Spleen (tissue), 11 donors: ENCODE measurements around the gene PAX2. TPM values are rescaled to one million over a fixed set of nuclear protein-coding genes. Genes with fewer than 3 reads are reported as not detected.

Experiments
- DNase-seq: peaks from one replicate; pipeline ENCODE4 v3.0.0-alpha.2; 2020
- H3K27ac ChIP-seq, 8 donors: fragments of 200-600 bp; sonication (generic) in 7 of 8; 1 replicate in 4 of 8; 2 replicates in 4 of 8; pipeline versions ENCODE4 v1.5.0 to v1.8.0; 2016 to 2021; ENCODE audit warnings: inconsistent platforms in 4 of 8, mild to moderate bottlenecking in 4 of 8, moderate library complexity in 1 of 8
- H3K27me3 ChIP-seq, 7 donors: fragments of 200-600 bp; sonication (generic) in 6 of 7; replicated peaks in 1 of 7; 1 replicate in 4 of 7; 2 replicates in 3 of 7; pipeline versions ENCODE4 v1.5.0 to v1.8.0; 2016 to 2021; ENCODE audit warnings: inconsistent platforms in 3 of 7, mild to moderate bottlenecking in 1 of 7
- H3K36me3 ChIP-seq, 6 donors: fragments of 200-600 bp; sonication (generic) in 5 of 6; 1 replicate in 4 of 6; 2 replicates in 2 of 6; pipeline versions ENCODE4 v1.5.0 to v1.8.0; 2016 to 2021; ENCODE audit warnings: inconsistent platforms in 2 of 6
- H3K4me1 ChIP-seq, 6 donors: fragments of 200-600 bp; sonication (generic) in 5 of 6; 1 replicate in 3 of 6; 2 replicates in 3 of 6; pipeline versions ENCODE4 v1.5.0 to v1.8.0; 2016 to 2021; ENCODE audit warnings: inconsistent platforms in 3 of 6
- H3K4me3 ChIP-seq, 8 donors: fragments of 200-600 bp; sonication (generic) in 7 of 8; 1 replicate in 4 of 8; 2 replicates in 4 of 8; pipeline versions ENCODE4 v1.5.0 to v1.8.0; 2016 to 2021; ENCODE audit warnings: inconsistent platforms in 4 of 8, mild to moderate bottlenecking in 4 of 8, moderate library complexity in 2 of 8
- H3K9me3 ChIP-seq, 8 donors: fragments of 200-600 bp; sonication (generic) in 7 of 8; 1 replicate in 4 of 8; 2 replicates in 4 of 8; pipeline versions ENCODE4 v1.5.0 to v1.8.0; 2016 to 2021; ENCODE audit warnings: inconsistent platforms in 4 of 8
- POLR2A ChIP-seq, 3 donors: fragments of 450-650 bp; IDR thresholded peaks; one replicate each; pipeline ENCODE4 v1.5.1; 2017; ENCODE audit warnings: antibody characterized with exemption in 3 of 3, mild to moderate bottlenecking in 1 of 3
- POLR2AphosphoS5 ChIP-seq, 3 donors: sonication (generic); formaldehyde crosslinking; IDR thresholded peaks; one replicate each; pipeline ENCODE4 v1.5.1; 2017; ENCODE audit warnings: antibody characterized with exemption in 3 of 3
- WGBS, 5 donors: extraction: QIAGEN DNeasy Blood & Tissue Kit in 3 of 5; methylation state at CpG; one replicate each; pipeline versions ENCODE4 v1.1.5 to v1.1.7; 2013 to 2018; 5-methylcytosine and 5-hydroxymethylcytosine counted together
- intact Hi-C: fragments of 100-400 bp; cut with DNase I; formaldehyde crosslinking; loops from one replicate; pipeline ENCODE4 v1.15.0; 2023; ENCODE audit warnings: low total_unique reads
- polyA plus RNA-seq, 3 donors: library from polyadenylated mRNA; stranded (reverse); fragments of 200-250 nt; gene quantifications; one replicate each; pipeline ENCODE4 v1.2.1, GENCODE V29; 2013
- total RNA-seq, 7 donors: library from RNA; depleted of rRNA in 3 of 7; stranded (reverse); fragments of >200 nt in 3 of 7; fragmentation: NEBNext Ultra II Directional in 4 of 7; extraction: Animal tissue kit (Norgen Biotek cat#: 25700) in 4 of 7; gene quantifications; one replicate each; pipeline versions ENCODE4 v1.1.0 to v1.2.1, GENCODE V29; 2016 to 2021
- TF ChIP-seq, protein P1 (sequence below), 11 experiments: fragments of 200-600 bp in 7 of 11; fragments of 450-650 bp in 4 of 11; sonication (generic) in 4 of 11; IDR thresholded peaks in 8 of 11; conservative IDR thresholded peaks in 3 of 11; 1 replicate in 7 of 11; 2 replicates in 4 of 11; pipeline versions ENCODE4 v1.4.0 to v1.8.0; 2016 to 2021; ENCODE audit warnings: antibody characterized with exemption in 11 of 11, inconsistent platforms in 4 of 11, mild to moderate bottlenecking in 1 of 11
- donor health status: healthy with polysubstance abuse.
- donor health status: DM: no; HTN: no; CAD: no; lungs with moderate emphysema.
- donor health status: DM: no; HTN: no; CAD: no.
- donor health status: Bipolar disorder and iron deficiency.
- donor health status: healthy.
- donor health status: DM: no; HTN: no; CAD: no.
- donor health status: DM: yes; HTN: yes; CAD: no.

Gene PAX2
- total and polyA plus RNA-seq, 10 donors = not detected

DNA sequence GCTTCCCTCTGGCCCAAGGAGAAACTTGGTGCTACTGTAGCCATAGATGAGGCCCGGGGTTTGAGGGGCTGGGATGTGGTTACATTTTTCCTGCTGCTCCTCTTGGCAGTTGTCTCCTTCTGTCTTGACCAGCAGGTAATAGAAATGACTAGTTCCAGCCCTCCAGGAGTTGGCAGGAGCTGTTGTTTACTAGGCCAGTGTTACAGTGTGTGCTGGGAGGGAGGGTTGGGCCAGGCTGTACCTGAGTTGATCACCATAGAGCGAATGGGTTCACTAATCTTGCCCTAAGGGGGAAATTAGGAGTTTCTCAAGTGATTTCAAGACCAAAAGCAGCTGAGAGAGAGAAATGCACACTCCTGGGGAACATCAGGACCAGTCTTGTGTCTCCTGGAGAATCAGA lies 34.9 kb downstream of the PAX2 start:
- Histone ChIP-seq H3K9me3 (no peaks in the 10 kb centered on the region), H3K27ac (no peak overlapping the region), H3K4me3 (no peak overlapping the region), H3K27me3 (peaks cover 0 to 54% (median 0%) of the 10 kb centered on the region in 7 donors), H3K4me1 (no peaks in the 10 kb centered on the region), H3K36me3 (no peaks in the 10 kb centered on the region)
- TF ChIP-seq POLR2AphosphoS5 (IDR thresholded peaks at IDR 0.05) = no peak
- DNase-seq = no peak
- intact Hi-C loops = no loop called here
- WGBS, 5 donors = 48 to 82% (median 77%) methylated on average over 2 of the region's 2 CpGs

GRCh38 chr10:100781145-100781665 lies 35.8 kb downstream of the PAX2 start:
- no peaks in the 10 kb centered on the region for H3K36me3 ChIP-seq
- H3K9me3 ChIP-seq = no peaks in the 10 kb centered on the region
- no peak overlapping the region for H3K27ac ChIP-seq
- H3K27me3 ChIP-seq = peaks cover 0 to 45% (median 0%) of the 10 kb centered on the region in 7 donors
- intact Hi-C loops = no loop called here
- DNase-seq = no peak
- H3K4me3 ChIP-seq = no peak overlapping the region
- 50 to 69% (median 57%) methylated on average over 11 of the region's 11 CpGs for WGBS, 5 donors
- no peaks in the 10 kb centered on the region for H3K4me1 ChIP-seq
- TF ChIP-seq, protein P1, sequence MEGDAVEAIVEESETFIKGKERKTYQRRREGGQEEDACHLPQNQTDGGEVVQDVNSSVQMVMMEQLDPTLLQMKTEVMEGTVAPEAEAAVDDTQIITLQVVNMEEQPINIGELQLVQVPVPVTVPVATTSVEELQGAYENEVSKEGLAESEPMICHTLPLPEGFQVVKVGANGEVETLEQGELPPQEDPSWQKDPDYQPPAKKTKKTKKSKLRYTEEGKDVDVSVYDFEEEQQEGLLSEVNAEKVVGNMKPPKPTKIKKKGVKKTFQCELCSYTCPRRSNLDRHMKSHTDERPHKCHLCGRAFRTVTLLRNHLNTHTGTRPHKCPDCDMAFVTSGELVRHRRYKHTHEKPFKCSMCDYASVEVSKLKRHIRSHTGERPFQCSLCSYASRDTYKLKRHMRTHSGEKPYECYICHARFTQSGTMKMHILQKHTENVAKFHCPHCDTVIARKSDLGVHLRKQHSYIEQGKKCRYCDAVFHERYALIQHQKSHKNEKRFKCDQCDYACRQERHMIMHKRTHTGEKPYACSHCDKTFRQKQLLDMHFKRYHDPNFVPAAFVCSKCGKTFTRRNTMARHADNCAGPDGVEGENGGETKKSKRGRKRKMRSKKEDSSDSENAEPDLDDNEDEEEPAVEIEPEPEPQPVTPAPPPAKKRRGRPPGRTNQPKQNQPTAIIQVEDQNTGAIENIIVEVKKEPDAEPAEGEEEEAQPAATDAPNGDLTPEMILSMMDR (IDR thresholded peaks at IDR 0.05 in 8 of 11, conservative IDR thresholded peaks at IDR 0.05 in 3 of 11) = no peak
- no peak for TF ChIP-seq POLR2AphosphoS5 (IDR thresholded peaks at IDR 0.05)
- TF ChIP-seq POLR2A (IDR thresholded peaks at IDR 0.05) = no peak

DNA sequence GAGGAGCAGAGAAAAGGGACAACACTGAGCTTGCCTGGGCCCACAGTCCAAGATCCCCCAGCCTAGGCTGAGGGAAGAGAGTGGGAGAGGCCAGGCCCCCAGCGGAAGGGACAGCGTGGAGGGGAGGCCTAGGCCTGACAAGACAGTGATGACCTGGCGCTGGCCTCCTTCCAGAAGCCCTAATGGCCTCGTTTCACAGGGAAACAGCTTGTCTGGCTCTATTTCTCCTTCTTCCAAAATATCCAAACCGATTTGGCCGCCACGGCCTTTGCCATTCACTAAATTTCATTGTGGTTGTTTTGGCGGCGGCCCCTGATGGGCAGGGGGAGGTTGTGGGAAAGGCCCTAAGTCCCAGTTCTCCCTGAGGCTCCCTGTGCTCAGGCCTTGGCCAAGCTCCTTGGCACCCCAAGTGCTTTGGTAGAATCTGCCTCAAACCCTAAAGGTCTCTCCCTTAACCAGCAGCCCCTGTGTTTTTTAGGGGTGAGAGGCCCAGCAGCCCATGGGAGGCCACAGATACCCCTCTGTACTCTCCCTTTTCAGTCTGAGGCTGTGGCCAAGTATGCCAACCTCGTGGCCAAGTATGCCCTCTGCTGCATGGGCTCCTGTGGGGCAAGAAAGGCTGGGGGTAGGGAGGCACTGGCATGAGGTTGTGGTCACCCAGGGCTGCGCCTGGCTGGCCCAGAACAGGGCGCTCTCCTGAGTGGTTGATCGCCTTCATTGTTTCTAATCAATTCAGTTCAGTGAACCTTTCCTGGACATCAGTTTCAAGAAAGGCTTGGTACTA lies 37.3 kb downstream of the PAX2 start:
- WGBS, 5 donors = 79 to 87% (median 84%) methylated on average over 12 to 13 of the region's 13 CpGs
- TF ChIP-seq POLR2A (IDR thresholded peaks at IDR 0.05) (no peak), POLR2AphosphoS5 (IDR thresholded peaks at IDR 0.05) (no peak)
- TF ChIP-seq, protein P1 (IDR thresholded peaks at IDR 0.05 in 8 of 11, conservative IDR thresholded peaks at IDR 0.05 in 3 of 11) = no peak
- H3K9me3 ChIP-seq = no peaks in the 10 kb centered on the region
- intact Hi-C loops = no loop called here
- no peak overlapping the region for H3K4me3 ChIP-seq
- no peaks in the 10 kb centered on the region for H3K36me3 ChIP-seq
- no peak for DNase-seq
- peaks cover 0 to 50% (median 0%) of the 10 kb centered on the region in 7 donors for H3K27me3 ChIP-seq
- no peaks in the 10 kb centered on the region for H3K4me1 ChIP-seq
- H3K27ac ChIP-seq = no peak overlapping the region

GRCh38 chr10:100784126-100784525 lies 38.7 kb downstream of the PAX2 start:
- DNase-seq = no peak
- Histone ChIP-seq H3K36me3 (no peaks in the 10 kb centered on the region), H3K27me3 (peaks cover 0 to 51% (median 3%) of the 10 kb centered on the region in 7 donors), H3K4me3 (no peak overlapping the region), H3K4me1 (no peaks in the 10 kb centered on the region), H3K27ac (no peak overlapping the region), H3K9me3 (no peaks in the 10 kb centered on the region)
- TF ChIP-seq POLR2AphosphoS5 (IDR thresholded peaks at IDR 0.05) = no peak
- TF ChIP-seq, protein P1 (IDR thresholded peaks at IDR 0.05 in 8 of 11, conservative IDR thresholded peaks at IDR 0.05 in 3 of 11) = no peak
- no peak for TF ChIP-seq POLR2A (IDR thresholded peaks at IDR 0.05)
- 70 to 90% (median 86%) methylated on average over 3 of the region's 3 CpGs for WGBS, 5 donors
- intact Hi-C loops = no loop called here
